ENCODE results near the gene RGSL1.

RGSL1 gene

DNA sequence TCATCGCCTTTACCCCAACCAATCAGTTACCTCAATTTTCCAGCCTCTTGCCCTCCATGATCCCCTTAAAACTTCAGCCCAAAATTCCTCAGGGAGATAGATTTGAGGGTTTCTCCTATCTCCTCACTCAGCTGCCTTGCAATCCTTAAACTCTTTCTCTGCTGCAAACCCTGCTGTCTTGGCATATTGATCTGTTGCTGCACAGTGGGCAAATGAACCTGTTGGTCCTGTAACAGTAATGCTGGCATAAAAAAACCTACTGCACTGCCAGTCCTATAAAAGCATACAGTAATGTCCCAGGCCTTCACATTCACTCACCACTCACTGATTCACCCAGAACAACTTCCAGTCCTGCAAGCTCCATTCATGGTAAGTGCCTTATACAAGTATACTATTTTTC, 44.4 kb upstream of the RGSL1 start:
- TF ChIP-seq ZNF565 (CRISPR knock-in tag; conservative IDR thresholded peaks at IDR 0.05; ENCODE audit: low read depth) = no peak
- TF ChIP-seq, protein P1, sequence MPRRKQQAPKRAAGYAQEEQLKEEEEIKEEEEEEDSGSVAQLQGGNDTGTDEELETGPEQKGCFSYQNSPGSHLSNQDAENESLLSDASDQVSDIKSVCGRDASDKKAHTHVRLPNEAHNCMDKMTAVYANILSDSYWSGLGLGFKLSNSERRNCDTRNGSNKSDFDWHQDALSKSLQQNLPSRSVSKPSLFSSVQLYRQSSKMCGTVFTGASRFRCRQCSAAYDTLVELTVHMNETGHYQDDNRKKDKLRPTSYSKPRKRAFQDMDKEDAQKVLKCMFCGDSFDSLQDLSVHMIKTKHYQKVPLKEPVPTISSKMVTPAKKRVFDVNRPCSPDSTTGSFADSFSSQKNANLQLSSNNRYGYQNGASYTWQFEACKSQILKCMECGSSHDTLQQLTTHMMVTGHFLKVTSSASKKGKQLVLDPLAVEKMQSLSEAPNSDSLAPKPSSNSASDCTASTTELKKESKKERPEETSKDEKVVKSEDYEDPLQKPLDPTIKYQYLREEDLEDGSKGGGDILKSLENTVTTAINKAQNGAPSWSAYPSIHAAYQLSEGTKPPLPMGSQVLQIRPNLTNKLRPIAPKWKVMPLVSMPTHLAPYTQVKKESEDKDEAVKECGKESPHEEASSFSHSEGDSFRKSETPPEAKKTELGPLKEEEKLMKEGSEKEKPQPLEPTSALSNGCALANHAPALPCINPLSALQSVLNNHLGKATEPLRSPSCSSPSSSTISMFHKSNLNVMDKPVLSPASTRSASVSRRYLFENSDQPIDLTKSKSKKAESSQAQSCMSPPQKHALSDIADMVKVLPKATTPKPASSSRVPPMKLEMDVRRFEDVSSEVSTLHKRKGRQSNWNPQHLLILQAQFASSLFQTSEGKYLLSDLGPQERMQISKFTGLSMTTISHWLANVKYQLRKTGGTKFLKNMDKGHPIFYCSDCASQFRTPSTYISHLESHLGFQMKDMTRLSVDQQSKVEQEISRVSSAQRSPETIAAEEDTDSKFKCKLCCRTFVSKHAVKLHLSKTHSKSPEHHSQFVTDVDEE (CRISPR knock-in tag; IDR thresholded peaks at IDR 0.05) = no peak
- no peak for TF ChIP-seq RARB (CRISPR knock-in tag; IDR thresholded peaks at IDR 0.05)
- no peak for TF ChIP-seq PPARA (CRISPR knock-in tag; IDR thresholded peaks at IDR 0.05; ENCODE audit: borderline replicate concordance)
- no peak for TF ChIP-seq TCF4 (CRISPR knock-in tag; IDR thresholded peaks at IDR 0.05; ENCODE audit: borderline replicate concordance)
- no peak for TF ChIP-seq GLIS3 (CRISPR knock-in tag; IDR thresholded peaks at IDR 0.05)
- TF ChIP-seq, protein P2, sequence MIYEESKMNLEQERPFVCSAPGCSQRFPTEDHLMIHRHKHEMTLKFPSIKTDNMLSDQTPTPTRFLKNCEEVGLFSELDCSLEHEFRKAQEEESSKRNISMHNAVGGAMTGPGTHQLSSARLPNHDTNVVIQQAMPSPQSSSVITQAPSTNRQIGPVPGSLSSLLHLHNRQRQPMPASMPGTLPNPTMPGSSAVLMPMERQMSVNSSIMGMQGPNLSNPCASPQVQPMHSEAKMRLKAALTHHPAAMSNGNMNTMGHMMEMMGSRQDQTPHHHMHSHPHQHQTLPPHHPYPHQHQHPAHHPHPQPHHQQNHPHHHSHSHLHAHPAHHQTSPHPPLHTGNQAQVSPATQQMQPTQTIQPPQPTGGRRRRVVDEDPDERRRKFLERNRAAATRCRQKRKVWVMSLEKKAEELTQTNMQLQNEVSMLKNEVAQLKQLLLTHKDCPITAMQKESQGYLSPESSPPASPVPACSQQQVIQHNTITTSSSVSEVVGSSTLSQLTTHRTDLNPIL (CRISPR knock-in tag; IDR thresholded peaks at IDR 0.05; ENCODE audit: low read depth) = no peak
- TF ChIP-seq, protein P3, sequence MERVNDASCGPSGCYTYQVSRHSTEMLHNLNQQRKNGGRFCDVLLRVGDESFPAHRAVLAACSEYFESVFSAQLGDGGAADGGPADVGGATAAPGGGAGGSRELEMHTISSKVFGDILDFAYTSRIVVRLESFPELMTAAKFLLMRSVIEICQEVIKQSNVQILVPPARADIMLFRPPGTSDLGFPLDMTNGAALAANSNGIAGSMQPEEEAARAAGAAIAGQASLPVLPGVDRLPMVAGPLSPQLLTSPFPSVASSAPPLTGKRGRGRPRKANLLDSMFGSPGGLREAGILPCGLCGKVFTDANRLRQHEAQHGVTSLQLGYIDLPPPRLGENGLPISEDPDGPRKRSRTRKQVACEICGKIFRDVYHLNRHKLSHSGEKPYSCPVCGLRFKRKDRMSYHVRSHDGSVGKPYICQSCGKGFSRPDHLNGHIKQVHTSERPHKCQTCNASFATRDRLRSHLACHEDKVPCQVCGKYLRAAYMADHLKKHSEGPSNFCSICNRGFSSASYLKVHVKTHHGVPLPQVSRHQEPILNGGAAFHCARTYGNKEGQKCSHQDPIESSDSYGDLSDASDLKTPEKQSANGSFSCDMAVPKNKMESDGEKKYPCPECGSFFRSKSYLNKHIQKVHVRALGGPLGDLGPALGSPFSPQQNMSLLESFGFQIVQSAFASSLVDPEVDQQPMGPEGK (CRISPR knock-in tag; IDR thresholded peaks at IDR 0.05; ENCODE audit: borderline replicate concordance) = no peak
- no peak for TF ChIP-seq ZC3H10 (CRISPR knock-in tag; IDR thresholded peaks at IDR 0.05)
- no peak for TF ChIP-seq ISL1 (CRISPR knock-in tag; IDR thresholded peaks at IDR 0.05)
- no peak for TF ChIP-seq BACH2 (CRISPR knock-in tag; IDR thresholded peaks at IDR 0.05; ENCODE audit: borderline replicate concordance)
- TF ChIP-seq OSR1 (CRISPR knock-in tag; IDR thresholded peaks at IDR 0.05) = no peak
- no peak for TF ChIP-seq SNAI2 (CRISPR knock-in tag; IDR thresholded peaks at IDR 0.05)
- TF ChIP-seq, protein P4, sequence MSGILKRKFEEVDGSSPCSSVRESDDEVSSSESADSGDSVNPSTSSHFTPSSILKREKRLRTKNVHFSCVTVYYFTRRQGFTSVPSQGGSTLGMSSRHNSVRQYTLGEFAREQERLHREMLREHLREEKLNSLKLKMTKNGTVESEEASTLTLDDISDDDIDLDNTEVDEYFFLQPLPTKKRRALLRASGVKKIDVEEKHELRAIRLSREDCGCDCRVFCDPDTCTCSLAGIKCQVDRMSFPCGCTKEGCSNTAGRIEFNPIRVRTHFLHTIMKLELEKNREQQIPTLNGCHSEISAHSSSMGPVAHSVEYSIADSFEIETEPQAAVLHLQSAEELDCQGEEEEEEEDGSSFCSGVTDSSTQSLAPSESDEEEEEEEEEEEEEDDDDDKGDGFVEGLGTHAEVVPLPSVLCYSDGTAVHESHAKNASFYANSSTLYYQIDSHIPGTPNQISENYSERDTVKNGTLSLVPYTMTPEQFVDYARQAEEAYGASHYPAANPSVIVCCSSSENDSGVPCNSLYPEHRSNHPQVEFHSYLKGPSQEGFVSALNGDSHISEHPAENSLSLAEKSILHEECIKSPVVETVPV (CRISPR knock-in tag; IDR thresholded peaks at IDR 0.05) = no peak
- TF ChIP-seq TOX (CRISPR knock-in tag; IDR thresholded peaks at IDR 0.05; ENCODE audit: borderline replicate concordance) = no peak
- no peak for TF ChIP-seq CSDC2 (CRISPR knock-in tag; IDR thresholded peaks at IDR 0.05)
- no peak for TF ChIP-seq ZNF8 (CRISPR knock-in tag; IDR thresholded peaks at IDR 0.05)
- no peak for TF ChIP-seq ZFP3 (CRISPR knock-in tag; IDR thresholded peaks at IDR 0.05)
- no peak for TF ChIP-seq ARNTL (CRISPR knock-in tag; IDR thresholded peaks at IDR 0.05; ENCODE audit: borderline replicate concordance, low read depth)
- no peak for ATAC-seq

DNA sequence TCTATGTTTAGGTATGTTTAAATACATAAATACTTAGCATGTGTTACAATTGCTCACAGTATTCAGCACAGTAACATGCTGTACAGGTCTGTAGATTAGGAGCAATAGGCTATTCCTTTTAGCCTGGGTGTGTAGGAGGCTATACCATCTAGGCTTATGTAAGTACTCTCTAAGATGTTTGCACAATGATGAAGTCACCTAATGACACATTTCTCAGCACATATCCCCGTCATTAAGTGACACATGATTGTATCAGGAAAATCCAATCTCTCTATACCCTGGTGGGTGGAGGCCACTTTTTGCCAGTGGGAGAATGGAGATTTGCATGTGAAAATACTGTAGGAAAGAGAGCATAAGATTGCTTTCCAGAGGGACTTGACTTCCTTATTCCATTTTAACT, 43.9 kb upstream of the RGSL1 start:
- no peak for ATAC-seq
- TF ChIP-seq, protein P2 (CRISPR knock-in tag; IDR thresholded peaks at IDR 0.05; ENCODE audit: low read depth) = no peak
- no peak for TF ChIP-seq ZC3H10 (CRISPR knock-in tag; IDR thresholded peaks at IDR 0.05)
- no peak for TF ChIP-seq BACH2 (CRISPR knock-in tag; IDR thresholded peaks at IDR 0.05; ENCODE audit: borderline replicate concordance)
- TF ChIP-seq CSDC2 (CRISPR knock-in tag; IDR thresholded peaks at IDR 0.05) = no peak
- TF ChIP-seq, protein P4 (CRISPR knock-in tag; IDR thresholded peaks at IDR 0.05) = no peak

DNA sequence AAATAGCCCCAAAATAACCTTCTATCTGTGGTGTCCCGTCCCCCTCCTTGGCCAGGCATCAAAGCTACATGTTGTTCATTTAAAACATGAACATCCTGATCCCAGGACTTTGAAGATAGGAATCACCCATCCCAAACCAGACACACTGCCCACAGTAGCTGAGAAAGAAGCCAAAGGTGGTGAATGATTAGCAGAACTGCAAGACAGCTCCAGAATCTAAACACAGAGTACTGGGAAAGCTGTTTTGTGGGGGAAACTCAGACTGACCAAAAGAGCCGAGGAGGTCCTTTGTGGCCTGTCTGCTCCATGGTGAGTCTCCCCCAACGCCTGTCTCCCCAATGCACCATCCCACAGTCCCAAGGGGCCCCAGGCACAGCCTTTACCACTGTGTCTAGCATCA, 42.2 kb upstream of the RGSL1 start:
- no peak for ATAC-seq
- TF ChIP-seq TOX (CRISPR knock-in tag; IDR thresholded peaks at IDR 0.05; ENCODE audit: borderline replicate concordance) (no peak), PPARA (CRISPR knock-in tag; IDR thresholded peaks at IDR 0.05; ENCODE audit: borderline replicate concordance) (no peak)
- TF ChIP-seq, protein P5, sequence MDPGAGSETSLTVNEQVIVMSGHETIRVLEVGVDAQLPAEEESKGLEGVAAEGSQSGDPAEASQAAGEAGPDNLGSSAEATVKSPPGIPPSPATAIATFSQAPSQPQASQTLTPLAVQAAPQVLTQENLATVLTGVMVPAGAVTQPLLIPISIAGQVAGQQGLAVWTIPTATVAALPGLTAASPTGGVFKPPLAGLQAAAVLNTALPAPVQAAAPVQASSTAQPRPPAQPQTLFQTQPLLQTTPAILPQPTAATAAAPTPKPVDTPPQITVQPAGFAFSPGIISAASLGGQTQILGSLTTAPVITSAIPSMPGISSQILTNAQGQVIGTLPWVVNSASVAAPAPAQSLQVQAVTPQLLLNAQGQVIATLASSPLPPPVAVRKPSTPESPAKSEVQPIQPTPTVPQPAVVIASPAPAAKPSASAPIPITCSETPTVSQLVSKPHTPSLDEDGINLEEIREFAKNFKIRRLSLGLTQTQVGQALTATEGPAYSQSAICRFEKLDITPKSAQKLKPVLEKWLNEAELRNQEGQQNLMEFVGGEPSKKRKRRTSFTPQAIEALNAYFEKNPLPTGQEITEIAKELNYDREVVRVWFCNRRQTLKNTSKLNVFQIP (CRISPR knock-in tag; IDR thresholded peaks at IDR 0.05; ENCODE audit: borderline replicate concordance, low read depth) = no peak

Data from SK-N-SH treated with all-trans-retinoic acid at 6 μM for 48 hours (cell line).